ENCODE measurements around the gene SMC2.

DNA sequence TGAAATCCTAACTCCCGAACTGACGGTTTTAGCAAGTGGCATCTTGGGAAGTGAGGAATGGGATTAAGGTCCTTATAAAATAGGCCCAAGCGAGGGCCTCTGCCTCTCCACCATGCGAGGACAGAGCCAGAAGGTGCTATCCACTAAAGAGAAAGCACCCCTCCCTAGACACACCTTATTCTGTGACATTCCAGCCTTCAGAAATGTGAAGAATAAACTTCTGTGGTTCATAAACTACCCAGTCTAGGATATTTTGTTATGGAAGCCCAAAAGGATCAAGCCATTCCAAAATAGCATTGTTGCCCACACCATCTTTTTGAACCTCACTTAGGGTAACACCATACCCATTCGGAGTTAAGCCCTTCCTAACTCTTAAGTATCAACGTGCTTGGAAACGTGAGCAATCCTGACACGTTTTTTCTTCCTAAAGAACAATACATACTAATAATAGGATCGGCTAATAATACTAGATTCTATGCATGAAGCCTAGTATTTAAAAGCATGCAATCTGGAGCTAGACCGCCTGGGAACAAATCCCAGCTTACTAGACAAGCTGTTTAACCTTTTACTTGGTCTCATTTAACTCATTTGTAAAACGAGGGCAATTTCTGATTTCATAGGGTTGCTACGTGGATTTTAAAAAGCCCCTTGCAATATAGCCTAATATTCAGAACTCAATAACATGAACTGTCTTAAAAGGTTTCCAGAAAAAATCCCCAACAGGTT lies 1.1 kb upstream of the SMC2 start:
- TF ChIP-seq POLR2A (IDR thresholded peaks at IDR 0.05) = no peak
- TF ChIP-seq, protein P1, sequence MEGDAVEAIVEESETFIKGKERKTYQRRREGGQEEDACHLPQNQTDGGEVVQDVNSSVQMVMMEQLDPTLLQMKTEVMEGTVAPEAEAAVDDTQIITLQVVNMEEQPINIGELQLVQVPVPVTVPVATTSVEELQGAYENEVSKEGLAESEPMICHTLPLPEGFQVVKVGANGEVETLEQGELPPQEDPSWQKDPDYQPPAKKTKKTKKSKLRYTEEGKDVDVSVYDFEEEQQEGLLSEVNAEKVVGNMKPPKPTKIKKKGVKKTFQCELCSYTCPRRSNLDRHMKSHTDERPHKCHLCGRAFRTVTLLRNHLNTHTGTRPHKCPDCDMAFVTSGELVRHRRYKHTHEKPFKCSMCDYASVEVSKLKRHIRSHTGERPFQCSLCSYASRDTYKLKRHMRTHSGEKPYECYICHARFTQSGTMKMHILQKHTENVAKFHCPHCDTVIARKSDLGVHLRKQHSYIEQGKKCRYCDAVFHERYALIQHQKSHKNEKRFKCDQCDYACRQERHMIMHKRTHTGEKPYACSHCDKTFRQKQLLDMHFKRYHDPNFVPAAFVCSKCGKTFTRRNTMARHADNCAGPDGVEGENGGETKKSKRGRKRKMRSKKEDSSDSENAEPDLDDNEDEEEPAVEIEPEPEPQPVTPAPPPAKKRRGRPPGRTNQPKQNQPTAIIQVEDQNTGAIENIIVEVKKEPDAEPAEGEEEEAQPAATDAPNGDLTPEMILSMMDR (IDR thresholded peaks at IDR 0.05) = peak in 1 of 6 experiments; percentile 8
